GM21723 (cell line): ENCODE data around the gene TRAM2.
A peak's percentile ranks its signal among the peaks of the same experiment; 100 is the strongest.

Experiments
- ATAC-seq: cut with Tn5 transposase; IDR thresholded peaks from one replicate; pipeline ENCODE4 v1.9.1; 2021; ENCODE audit warnings: mild to moderate bottlenecking, moderate library complexity; ENCODE audit not compliant: unreplicated experiment

Gene TRAM2

GRCh38 chr6:52595000-52595795 is 18.3 kb upstream of the TRAM2 start:
- ATAC-seq: peak; percentile 76

DNA sequence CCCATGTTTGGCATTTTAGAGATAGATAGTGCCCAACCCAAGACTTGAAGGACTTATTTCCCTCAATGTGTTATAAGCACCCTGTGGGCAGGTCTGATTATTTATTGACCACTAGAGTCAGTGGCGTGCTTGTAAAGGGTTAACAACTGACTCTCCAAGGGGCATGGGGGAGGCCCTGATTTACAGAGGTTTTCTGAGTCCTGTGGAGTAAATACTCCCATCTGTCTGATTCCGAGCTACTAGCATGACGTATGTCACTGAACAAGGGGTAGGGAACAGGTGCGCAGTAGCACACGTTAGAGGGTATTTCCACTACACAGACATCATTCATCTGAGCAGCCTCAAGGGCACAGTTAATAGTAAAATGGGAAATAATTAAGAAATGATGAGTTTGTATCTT is 17.4 kb upstream of the TRAM2 start:
- no peak for ATAC-seq

DNA sequence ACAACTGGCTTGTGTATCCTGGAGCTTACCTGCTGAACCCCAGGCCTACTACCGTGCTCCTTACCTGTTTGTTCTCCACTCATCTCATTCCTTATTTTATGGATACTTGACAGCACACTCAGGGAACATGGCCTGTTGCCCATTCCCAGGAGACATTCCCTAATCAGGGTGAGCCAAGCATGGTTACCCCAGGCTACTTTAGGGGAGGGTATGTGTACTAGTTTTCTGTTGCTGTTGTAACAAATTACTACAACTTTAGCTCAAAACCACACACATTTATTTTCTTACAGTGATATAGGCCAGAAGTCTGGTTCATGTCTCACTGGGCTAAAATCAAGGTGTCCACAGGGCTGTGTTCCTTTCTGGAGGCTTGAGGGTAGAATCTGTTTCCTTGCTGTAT is 15.0 kb upstream of the TRAM2 start:
- no peak for ATAC-seq

GRCh38 chr6:52590152-52590891 is 13.5 kb upstream of the TRAM2 start:
- ATAC-seq: no peak

- no peak for ATAC-seq
Measured at GRCh38 chr6:52588710-52589091, 11.8 kb upstream of the TRAM2 start.

DNA sequence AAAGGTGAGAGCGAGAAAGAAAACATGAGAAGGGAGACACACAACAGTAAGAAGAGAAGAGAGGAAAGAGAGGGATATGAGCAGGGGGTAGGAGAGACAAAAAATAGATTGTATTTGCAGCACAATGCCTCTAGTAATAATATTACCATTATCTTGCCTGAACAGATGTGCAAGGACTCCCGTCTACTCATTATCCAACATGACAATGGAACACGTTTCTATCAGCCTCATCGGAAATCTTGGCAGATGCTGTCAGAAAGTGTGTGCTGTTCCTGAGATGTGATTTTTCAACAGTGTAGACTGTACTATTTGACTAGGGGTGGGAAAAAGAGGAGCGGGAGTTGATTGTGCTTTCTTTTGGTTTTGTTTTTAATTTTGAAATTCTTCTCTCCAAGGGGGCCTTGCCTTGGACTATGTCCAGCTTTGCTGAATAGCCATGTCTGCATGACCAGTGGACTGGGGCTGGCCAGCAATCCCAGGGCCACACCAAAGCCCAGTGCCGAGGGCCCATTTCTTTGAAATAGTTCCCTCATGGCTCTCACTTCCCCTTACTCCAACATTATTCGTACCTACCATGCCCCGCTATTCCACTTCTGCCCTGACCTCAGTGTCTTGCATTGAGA is 11.3 kb upstream of the TRAM2 start:
- no peak for ATAC-seq

DNA sequence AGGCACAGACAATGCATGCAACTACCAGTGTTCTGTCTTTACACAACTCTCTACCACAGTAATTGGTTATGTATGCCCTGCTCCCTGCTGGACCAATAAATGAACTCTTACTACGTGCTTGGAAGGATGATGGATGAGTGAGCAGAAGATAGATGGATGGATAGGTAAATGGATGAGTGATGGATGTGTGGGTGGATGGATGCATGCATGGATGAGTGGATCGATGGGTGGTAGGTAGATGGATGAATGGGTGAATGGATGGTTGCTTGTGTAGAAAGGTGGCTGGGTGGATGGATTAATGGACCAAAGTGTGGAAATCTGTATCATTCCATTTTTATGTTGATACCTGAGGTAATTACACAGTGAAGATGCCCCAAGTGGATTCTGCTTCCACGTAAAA is 10.1 kb upstream of the TRAM2 start:
- ATAC-seq: no peak

DNA sequence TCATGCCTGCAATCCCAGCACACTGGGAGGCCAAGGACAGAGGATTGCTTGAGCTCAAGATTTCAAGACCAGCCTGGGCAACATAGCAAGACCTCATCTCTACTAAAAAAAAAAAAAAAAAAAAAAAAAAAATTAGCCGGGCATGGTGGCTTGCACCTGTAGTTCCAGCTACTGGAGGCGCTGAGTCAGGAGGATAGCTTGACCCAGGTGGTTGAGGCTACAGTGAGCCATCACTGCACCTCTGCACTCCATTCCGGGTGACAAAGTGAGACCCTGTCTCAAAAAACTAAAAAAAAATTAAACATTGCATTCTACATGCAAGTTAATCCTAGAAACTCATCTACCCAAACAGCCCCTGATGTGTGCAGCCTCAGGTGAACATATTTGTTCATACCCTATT is 7.3 kb upstream of the TRAM2 start:
- ATAC-seq: no peak

GRCh38 chr6:52582996-52583395 is 6.1 kb upstream of the TRAM2 start:
- no peak for ATAC-seq

- no peak for ATAC-seq
Measured at GRCh38 chr6:52582446-52582845, 5.6 kb upstream of the TRAM2 start.

- no peak for ATAC-seq
Measured at GRCh38 chr6:52580905-52581304, 4.0 kb upstream of the TRAM2 start.

- no peak for ATAC-seq
Measured at GRCh38 chr6:52579006-52579660, 2.3 kb upstream of the TRAM2 start.

DNA sequence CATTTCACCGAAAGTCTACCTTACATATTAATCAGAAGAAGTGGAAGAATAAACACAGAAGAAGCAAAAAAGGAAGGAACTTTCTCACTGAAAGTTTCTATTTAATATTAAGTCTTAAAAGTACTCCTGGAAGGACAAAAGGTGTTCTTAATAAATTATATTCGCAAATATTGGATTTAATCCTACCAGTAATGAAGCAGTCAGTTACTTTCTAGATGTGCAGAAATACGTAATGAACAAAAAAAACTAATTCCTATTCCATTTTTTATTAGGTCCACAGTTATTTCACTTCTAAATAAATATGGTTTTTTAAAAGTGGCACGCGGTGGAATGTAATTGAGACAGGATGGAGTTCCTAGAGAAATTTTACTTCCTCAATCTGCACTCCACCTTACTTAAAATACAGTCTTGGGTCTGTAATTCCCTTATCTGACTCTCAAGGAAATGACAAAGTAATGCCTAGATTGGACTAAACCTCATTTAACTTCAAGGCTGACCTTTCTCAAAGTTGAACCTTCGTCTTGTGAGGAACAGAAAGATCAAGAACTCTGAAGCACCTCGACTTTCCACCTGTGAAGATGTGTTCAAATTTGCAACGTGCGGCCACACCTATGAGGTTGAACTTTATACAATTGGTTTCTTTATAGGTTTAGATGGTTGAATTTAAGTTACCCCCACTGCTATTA is 1.1 kb upstream of the TRAM2 start:
- no peak for ATAC-seq

DNA sequence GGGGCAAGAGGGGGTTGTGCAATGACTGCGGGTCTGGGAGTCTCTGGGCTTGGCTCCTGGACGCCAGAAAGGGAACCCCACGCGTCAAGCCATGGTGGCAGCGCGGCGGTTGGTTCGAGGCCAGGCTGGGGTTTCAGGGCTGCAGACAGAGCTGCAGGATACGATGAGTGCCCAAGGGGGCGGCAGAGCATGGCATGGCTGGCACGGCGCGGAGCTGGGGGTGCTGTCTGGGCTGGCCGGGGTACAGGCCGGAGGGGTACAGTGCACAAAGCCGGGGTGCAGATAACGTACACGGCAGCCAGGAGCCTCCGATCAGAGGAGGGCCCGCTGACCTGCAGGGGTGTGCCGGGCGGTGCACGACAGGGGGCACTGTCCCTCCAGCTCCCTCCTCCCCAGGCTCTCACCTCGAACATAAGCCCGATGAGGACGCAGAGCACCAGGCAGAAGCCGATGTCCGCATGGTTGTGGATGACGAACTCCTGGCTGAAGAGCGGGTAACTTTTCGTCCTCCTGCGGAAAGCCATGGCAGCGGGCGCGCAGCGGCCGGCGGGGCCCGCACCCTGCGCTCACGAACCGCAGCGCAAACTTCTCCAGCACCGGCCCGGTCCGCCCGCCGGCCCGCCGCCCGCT is 353 bp downstream of the TRAM2 start:
- peak; percentile 60 for ATAC-seq

DNA sequence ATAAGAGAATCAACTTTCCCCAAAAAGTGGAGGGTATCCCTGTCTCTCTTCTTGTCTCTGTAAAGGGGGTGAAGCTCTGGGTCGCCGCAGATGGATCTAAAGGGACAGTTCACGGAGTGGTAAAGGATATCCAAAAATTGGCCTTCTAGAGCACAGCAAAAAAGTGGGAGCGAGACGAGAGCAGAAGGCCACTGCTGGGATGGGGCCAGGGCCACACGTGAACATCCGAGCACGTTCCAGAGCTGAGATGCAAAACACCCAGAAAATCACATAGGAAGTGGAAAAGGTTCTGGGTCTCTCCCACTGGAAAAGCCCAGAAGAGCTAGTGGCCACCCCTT is 837 bp downstream of the TRAM2 start:
- no peak for ATAC-seq

GRCh38 chr6:52575502-52575892 is 1.4 kb downstream of the TRAM2 start:
- ATAC-seq: no peak

- peak; percentile 52 for ATAC-seq
Measured at GRCh38 chr6:52574709-52575501, 2.0 kb downstream of the TRAM2 start.

GRCh38 chr6:52573295-52573694 is 3.6 kb downstream of the TRAM2 start:
- ATAC-seq: no peak

DNA sequence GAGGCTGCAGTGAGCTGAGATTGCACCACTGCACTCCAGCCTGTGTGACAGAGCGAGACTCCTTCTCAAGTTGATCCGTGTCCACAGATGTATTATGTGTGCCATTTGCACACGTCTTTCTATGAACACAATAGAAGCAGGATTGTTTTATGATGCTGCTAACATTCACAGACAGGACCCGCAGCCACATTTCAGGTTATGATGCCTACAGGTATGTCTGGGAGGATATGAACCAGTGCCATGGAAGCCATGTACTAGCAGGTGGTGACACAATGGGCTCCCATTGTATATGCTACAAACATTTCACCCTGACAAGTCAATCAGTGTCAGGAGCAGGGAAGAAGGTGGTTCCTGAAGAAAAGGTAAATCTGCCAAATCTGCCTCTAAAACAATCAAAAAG is 4.3 kb downstream of the TRAM2 start:
- no peak for ATAC-seq
